ENCODE measurements around the gene BET1L.
"Not testable (repeated sequence)": the region's sequence is repeated elsewhere in the genome, so short reads cannot be mapped to it uniquely, and the experiment has no call there.

Gene BET1L

DNA sequence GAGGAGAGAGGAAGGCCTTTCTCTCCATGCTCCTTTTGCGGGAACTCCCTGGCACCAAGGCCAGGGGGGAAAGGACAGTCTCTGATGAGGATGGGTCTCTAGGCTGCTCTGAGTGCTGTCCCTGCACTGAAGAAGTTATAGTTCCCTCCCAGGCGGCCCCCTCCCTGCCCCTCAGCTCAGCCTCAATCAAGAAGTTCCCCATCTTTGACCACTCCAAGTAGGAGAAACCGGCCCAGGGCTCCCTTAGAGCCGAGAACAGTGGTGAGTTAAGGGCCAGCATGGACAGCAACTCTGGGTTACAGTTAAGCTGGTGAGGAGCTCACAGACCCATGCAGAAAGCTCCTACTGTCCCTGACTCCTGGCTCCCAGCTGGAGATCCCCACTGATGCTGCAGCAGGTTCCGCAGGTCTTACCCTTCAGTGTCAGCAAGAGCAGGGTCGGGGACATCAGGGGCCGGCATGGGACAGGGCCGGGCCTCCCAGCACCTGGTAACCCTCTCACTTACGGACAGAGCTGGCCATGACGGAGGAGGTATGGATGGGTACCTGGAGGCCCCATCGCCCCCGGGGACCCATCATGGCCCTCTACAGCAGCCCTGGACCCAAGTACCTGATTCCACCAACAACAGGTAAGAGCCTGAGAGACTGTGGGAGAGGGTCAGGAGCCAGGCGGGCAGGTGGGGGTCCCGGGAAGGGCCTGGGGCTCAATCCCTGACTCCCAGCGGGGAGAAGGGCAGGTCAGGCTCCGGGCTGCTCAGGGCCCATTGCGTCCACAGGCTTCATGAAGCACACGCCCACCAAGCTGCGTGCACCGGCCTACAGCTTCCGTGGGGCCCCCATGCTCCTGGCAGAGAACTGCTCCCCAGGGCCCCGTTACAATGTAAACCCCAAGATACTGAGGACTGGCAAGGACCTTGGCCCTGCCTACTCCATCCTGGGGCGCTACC is 10.1 kb downstream of the BET1L start:
- DNase-seq (ENCODE audit: low read depth) = no peak

DNA sequence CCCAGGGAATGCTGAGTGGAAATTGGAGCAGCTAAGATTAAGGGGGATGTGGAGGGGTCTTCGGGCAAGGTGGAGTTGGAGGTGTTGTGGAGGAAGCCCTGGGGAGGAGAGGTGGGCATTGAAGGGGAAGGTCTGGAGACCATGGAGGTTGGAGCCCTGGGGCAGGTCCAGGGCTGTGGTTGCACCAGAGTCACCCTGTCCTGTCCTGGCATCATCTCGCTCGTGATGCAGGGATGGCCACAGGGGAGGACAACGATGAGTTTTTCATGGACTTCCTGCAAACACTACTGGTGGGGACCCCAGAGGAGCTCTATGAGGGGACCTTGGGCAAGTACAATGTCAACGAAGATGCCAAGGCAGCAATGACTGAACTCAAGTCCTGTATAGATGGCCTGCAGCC is 13.7 kb downstream of the BET1L start:
- DNase-seq (ENCODE audit: low read depth) = not testable (repeated sequence)

DNA sequence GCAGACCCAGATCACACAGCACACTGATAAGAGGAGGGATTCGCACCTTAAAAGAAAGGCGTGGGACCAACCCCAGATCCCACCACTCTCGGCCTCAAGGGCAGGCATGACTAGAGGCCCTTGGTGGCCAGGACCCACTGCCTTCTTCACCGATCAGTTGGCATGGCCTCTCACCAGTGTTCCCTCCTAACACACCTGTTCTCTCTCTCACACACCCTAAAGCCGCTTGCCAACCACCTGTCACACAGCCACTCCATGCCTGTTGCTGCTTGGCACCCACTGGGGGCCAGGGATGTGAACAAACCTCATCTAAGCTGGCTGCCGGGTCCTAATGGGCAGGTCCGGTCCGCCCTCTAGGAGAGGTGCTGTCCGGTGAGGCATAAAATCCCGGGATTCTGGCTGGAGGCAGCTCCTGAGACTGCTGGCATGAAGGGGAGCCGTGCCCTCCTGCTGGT is 14.5 kb downstream of the BET1L start, which contains the start of gene SCGB1C1:
TSS of gene SCGB1C1 (plus strand) at position 405 of the 455 bp plus-strand sequence. CDS start at position 427, 22 bp downstream.
- not testable (repeated sequence) for DNase-seq (ENCODE audit: low read depth)

DNA sequence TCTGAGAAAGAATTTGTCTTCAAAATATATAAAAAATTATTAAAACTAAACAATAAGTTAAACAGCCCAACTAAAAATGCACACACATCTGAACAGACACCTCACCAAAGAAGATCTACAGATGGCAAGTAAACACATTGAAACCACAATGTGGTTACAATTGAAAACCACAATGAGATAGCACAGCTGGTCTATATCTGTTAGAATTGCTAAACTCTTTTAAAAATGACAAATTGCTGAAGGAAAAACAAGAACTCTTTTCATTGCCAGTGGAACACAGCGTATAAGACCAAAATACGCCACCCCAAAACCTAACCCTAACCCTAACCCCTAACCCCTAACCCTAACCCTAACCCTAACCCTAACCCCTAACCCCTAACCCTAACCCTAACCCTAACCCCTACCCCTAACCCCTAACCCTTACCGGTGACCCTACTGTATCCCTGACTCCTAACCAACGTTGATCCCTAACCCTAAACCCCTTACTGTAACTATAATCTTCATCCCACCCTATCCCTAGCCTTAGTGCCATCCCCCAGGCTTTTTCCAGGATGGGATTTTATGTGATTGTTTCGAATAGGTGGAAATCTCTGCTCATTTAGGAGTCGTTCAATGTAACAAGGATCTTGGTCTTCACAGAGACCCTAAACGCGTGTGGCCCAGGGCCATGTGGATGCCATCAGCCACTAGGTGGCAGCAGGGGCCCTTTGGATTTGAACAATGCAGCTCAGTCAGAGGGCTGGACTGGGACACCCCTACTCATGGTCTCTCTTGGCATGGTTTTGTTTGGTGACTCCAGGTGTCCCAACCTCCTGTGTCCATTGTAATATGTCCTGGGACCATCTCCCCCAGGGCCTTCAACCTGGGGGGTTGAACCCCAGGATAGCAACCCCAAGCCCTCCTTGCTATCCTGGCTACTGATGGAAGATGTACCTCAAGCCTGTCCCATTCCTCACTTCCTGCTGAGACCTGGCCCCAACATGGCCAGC is 15.4 kb downstream of the BET1L start:
- DNase-seq (ENCODE audit: low read depth) = not testable (repeated sequence)

DNA sequence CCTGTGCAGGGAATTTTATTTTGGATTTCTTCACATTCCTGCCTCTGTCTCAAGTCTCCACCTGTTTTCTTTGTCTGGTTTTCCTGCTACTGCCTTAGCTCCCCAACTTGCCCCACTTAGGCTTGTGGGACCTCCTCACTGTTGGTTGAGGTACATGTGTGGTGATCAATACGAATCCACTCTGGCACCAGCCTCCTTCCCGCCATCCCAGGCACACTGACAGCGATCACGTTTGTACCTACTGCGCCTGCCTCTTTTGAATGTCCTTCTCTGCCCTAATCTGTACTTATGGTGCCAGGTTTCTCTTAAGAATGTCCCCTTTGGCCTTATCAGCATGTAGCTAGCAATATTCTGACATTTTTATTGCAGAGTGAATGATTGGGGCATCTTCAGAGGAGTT is 16.7 kb downstream of the BET1L start:
- not testable (repeated sequence) for DNase-seq (ENCODE audit: low read depth)

DNA sequence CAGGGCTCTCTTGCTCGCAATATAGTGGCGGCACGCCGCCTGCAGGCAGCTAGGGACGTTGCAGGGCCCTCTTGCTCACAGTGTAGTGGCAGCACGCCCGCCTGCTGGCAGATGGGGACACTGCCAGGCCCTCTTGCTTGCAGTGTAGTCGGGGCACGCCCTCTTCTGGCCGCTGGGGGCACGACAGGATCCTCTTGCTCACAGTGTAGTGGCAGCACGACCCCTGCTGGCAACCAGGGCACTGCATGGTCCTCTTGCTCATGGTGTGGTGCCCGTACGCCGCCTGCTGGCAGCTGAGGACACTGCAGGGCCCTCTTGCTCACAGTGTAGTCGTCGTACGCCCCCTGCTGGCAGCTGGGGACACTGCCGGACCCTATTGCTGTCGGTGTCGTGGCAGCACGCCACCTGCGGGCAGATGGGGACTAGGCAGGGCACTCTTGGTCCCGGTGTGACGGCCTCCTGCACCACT is 17.3 kb downstream of the BET1L start:
- DNase-seq (ENCODE audit: low read depth) = not testable (repeated sequence)

DNA sequence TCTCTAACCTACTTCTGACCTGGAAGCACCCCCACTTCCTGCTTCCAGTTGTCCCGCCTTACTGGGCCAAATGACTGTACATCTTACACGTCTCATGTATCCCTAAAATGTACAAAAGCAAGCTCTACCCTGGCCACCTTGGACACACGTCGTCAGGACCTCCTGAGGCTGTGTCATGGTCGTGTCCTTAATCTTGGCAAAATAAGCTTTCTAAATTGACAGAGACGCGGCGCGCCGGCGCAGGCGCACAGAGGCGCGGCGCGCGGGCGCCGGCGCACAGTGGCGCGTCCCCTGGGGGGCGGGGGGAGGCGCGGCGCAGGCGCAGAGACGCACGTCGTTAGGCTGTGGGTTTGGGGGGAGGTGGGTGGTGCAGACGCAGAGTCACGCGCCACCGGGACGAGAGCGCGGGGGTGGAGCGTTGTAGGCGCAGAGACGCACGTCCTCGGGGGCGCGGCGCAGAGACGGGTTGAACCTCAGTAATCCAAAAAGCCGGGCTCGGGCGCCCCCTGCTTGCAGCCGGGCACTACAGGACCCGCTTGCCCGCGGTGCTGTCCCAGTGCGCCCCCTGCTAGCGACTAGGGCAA is 17.9 kb downstream of the BET1L start:
- not testable (repeated sequence) for DNase-seq (ENCODE audit: low read depth)

DNA sequence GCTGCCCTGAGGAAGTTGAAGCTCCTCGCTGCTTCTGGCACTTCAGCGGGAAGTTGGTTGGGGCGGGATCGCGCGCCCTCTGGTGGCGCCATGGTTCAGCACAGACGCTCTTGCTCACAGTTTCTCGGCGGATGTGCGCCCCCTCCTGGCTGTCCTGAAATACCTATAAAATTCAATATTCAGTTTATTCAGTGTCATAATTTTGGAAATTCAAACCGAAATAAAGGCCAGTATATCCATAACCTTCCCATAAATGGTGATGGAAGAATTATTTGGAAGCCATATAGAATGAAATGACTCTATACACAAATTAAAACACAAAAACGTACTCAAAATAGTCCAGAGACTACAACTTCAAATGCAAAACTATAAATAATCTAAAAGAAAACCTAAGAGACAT is 27.0 kb downstream of the BET1L start:
- DNase-seq (ENCODE audit: low read depth) = not testable (repeated sequence)
